MCF 10A (cell line): ENCODE results near the gene PCDHGB1. TPM values are rescaled to one million over a fixed set of nuclear protein-coding genes. Genes with fewer than 3 reads are reported as not detected.

Experiments
- BruUV-seq: library from RNA; stranded (reverse); fragments of 400-500 nt; replicated peaks from 2 replicates; lab custom pipeline; 2021; lab: Mats Ljungman, UMichigan
- CTCF ChIA-PET: fragments of 300-600 bp; sonication (Branson Sonifier 250); formaldehyde crosslinking; extraction: SDS; loops from one replicate; lab custom pipeline; 2021; ENCODE audit warnings: antibody characterized with exemption, inconsistent platforms; lab: Yijun Ruan, JAX
- POLR2A ChIA-PET: fragments of 300-600, 350-650 bp; sonication (Branson Sonifier 250); formaldehyde crosslinking; extraction: SDS; loops from one replicate; lab custom pipeline; 2020; ENCODE audit warnings: antibody characterized with exemption, inconsistent platforms; lab: Yijun Ruan, JAX
- DNase-seq: peaks from one replicate; pipeline ENCODE4 v3.0.0-alpha.2; 2018; ENCODE audit not compliant: unreplicated experiment
- H3K27ac Mint-ChIP-seq: one replicate; pipeline ENCODE4 v1.8.0; 2022; ENCODE audit warnings: mild to moderate bottlenecking, low read depth, mixed read lengths; ENCODE audit not compliant: unreplicated experiment
- H3K27me3 Mint-ChIP-seq: one replicate; pipeline ENCODE4 v1.8.0; 2022; ENCODE audit warnings: mixed read lengths; ENCODE audit not compliant: insufficient read depth, unreplicated experiment
- H3K36me3 Mint-ChIP-seq: one replicate; pipeline ENCODE4 v1.8.0; 2022; ENCODE audit warnings: mild to moderate bottlenecking, moderate library complexity, mixed read lengths; ENCODE audit not compliant: insufficient read depth, unreplicated experiment
- H3K4me1 Mint-ChIP-seq: one replicate; pipeline ENCODE4 v1.8.0; 2022; ENCODE audit warnings: mixed read lengths; ENCODE audit not compliant: insufficient read depth, unreplicated experiment
- H3K4me3 Mint-ChIP-seq: one replicate; pipeline ENCODE4 v1.8.0; 2022; ENCODE audit warnings: mild to moderate bottlenecking, moderate library complexity, mixed read lengths; ENCODE audit not compliant: unreplicated experiment
- H3K9me3 Mint-ChIP-seq: one replicate; pipeline ENCODE4 v1.8.0; 2022; ENCODE audit warnings: mixed read lengths; ENCODE audit not compliant: unreplicated experiment
- CTCF ChIP-seq: fragments of 200-600 bp; IDR thresholded peaks from one replicate; pipeline ENCODE4 v1.8.0; 2022; ENCODE audit warnings: antibody characterized with exemption, mild to moderate bottlenecking; ENCODE audit not compliant: unreplicated experiment
- intact Hi-C: fragments of 100-400 bp; cut with micrococcal nuclease; formaldehyde crosslinking; loops from 2 replicates; pipeline ENCODE4 v1.14.1; 2022
- total RNA-seq: library from RNA; stranded (reverse); gene quantifications from 2 replicates; pipeline ENCODE4 v1.2.3, GENCODE V29; 2022

Gene PCDHGB1
- total RNA-seq, 1 experiment from 2014 or later, result 0.19 TPM

GRCh38 chr5:141388661-141389060 lies 38.8 kb downstream of the PCDHGB1 start:
- no peaks in the 10 kb centered on the region for H3K4me1 Mint-ChIP-seq
- TF ChIP-seq CTCF, result no peak
- intact Hi-C loops, result no loop called here
- H3K36me3 Mint-ChIP-seq, result no peaks in the 10 kb centered on the region
- BruUV-seq, result no TSS peak
- H3K9me3 Mint-ChIP-seq, result peaks cover 21% of the 10 kb centered on the region
- no peaks in the 10 kb centered on the region for H3K27me3 Mint-ChIP-seq
- CTCF ChIA-PET, result interaction anchor here (1.0 to 3.3 kb wide), 3 partner anchors 24 to 136 kb away, joined by 3 to 16 read pairs (median 8); partner anchors contain the start of genes PCDHGA10 and TAF7
- H3K27ac Mint-ChIP-seq, result no peak overlapping the region
- H3K4me3 Mint-ChIP-seq, result no peak overlapping the region
- POLR2A ChIA-PET, result no interaction called here
- no peak for DNase-seq

- intact Hi-C loops, result no loop called here
- Mint-ChIP-seq H3K4me3 (no peak overlapping the region), H3K36me3 (no peaks in the 10 kb centered on the region), H3K9me3 (peaks cover 29% of the 10 kb centered on the region), H3K27me3 (no peaks in the 10 kb centered on the region), H3K27ac (no peak overlapping the region), H3K4me1 (no peaks in the 10 kb centered on the region)
- ChIA-PET POLR2A (no interaction called here), CTCF (interaction anchor here (1.1 to 3.3 kb wide), 5 partner anchors 23 to 189 kb away, joined by 3 to 16 read pairs (median 8); partner anchors contain the start of genes PCDHB14, PCDHGA1, PCDHGA10 and TAF7)
- BruUV-seq, result no TSS peak
- no peak for DNase-seq
- TF ChIP-seq CTCF, result no peak
These were observed 39.5 kb downstream of the PCDHGB1 start for GRCh38 chr5:141389153-141390042.

- CTCF ChIA-PET, result interaction anchor here (0.6 to 2.5 kb wide), 7 partner anchors 10 to 172 kb away, joined by 3 to 14 read pairs (median 3); partner anchors contain the start of genes PCDHGA5 and PCDHGA7
- TF ChIP-seq CTCF, result no peak
These were observed 42.7 kb downstream of the PCDHGB1 start, which contains the start of gene PCDHGA8 for GRCh38 chr5:141392429-141393198. Gene PCDHGA8 (plus strand): TSS chr5:141392633. CDS start chr5:141392814, 181 bp downstream.

More at GRCh38 chr5:141392429-141393198, 42.7 kb downstream of the PCDHGB1 start, which contains the start of gene PCDHGA8:
- BruUV-seq, result no TSS peak
- intact Hi-C loops, result no loop called here
- peak; percentile 23 for DNase-seq
- Mint-ChIP-seq H3K36me3 (no peaks in the 10 kb centered on the region), H3K4me1 (no peaks in the 10 kb centered on the region), H3K27ac (no peak within 1 kb of the TSS), H3K4me3 (no peak within 1 kb of the TSS), H3K27me3 (no peaks in the 10 kb centered on the region), H3K9me3 (peaks cover 35% of the 10 kb centered on the region)
- POLR2A ChIA-PET, result no interaction called here
